ENCODE results near the gene RABGEF1.
"Not testable (repeated sequence)": the region's sequence is repeated elsewhere in the genome, so short reads cannot be mapped to it uniquely, and the experiment has no call there.

Gene RABGEF1

GRCh38 chr7:66740302-66740979, at the start of gene RABGEF1:
Gene RABGEF1 (plus strand): TSS chr7:66740733. CDS start chr7:66771900, 31,167 bp downstream.
- peaks cover 10% of the 10 kb centered on the region for H3K4me1 ChIP-seq (ENCODE audit: low read depth, poor library complexity, severe bottlenecking)
- peak within 1 kb of the TSS; percentile 67 for H3K27ac ChIP-seq
- no peaks in the 10 kb centered on the region for H3K36me3 ChIP-seq (ENCODE audit: insufficient read depth)
- peaks cover 33% of the 10 kb centered on the region; the same call in 1 of the 2 replicates for H3K79me2 ChIP-seq (ENCODE audit: insufficient read depth, low read depth)
- no peak for TF ChIP-seq CTCF (conservative IDR thresholded peaks at IDR 0.05; ENCODE audit: low read depth, low read length)
- H4K20me1 ChIP-seq (ENCODE audit: insufficient read depth) = no peaks in the 10 kb centered on the region
- no peak within 1 kb of the TSS for H3K4me3 ChIP-seq (IDR thresholded peaks at IDR 0.05; ENCODE audit: insufficient read depth, low read depth, low read length)
- peak within 1 kb of the TSS; percentile 60 for H3K9ac ChIP-seq
- peak within 1 kb of the TSS; percentile 89 for H2AFZ ChIP-seq (ENCODE audit: low read depth)
- peak within 1 kb of the TSS; percentile 87 for H3K4me2 ChIP-seq
- H3K27me3 ChIP-seq (ENCODE audit: insufficient read depth, low read depth) = no peaks in the 10 kb centered on the region

GRCh38 chr7:66693331-66693730, 47.2 kb upstream of the RABGEF1 start:
- Histone ChIP-seq H3K4me3 (IDR thresholded peaks at IDR 0.05; ENCODE audit: insufficient read depth, low read depth, low read length) (no peak overlapping the region), H4K20me1 (ENCODE audit: insufficient read depth) (no peaks in the 10 kb centered on the region), H3K27ac (no peak overlapping the region), H3K4me1 (ENCODE audit: low read depth, poor library complexity, severe bottlenecking) (no peaks in the 10 kb centered on the region), H2AFZ (ENCODE audit: low read depth) (no peak overlapping the region), H3K27me3 (ENCODE audit: insufficient read depth, low read depth) (no peaks in the 10 kb centered on the region), H3K9ac (no peak overlapping the region), H3K36me3 (ENCODE audit: insufficient read depth) (no peaks in the 10 kb centered on the region), H3K79me2 (ENCODE audit: insufficient read depth, low read depth) (no peaks in the 10 kb centered on the region), H3K4me2 (no peak overlapping the region)
- TF ChIP-seq CTCF (conservative IDR thresholded peaks at IDR 0.05; ENCODE audit: low read depth, low read length) = no peak

- Histone ChIP-seq H3K36me3 (ENCODE audit: insufficient read depth) (no peaks in the 10 kb centered on the region), H3K4me1 (ENCODE audit: low read depth, poor library complexity, severe bottlenecking) (no peaks in the 10 kb centered on the region), H4K20me1 (ENCODE audit: insufficient read depth) (no peaks in the 10 kb centered on the region), H3K27ac (no peak overlapping the region), H3K79me2 (ENCODE audit: insufficient read depth, low read depth) (no peaks in the 10 kb centered on the region), H2AFZ (ENCODE audit: low read depth) (no peak overlapping the region), H3K4me2 (no peak overlapping the region), H3K27me3 (ENCODE audit: insufficient read depth, low read depth) (no peaks in the 10 kb centered on the region), H3K4me3 (IDR thresholded peaks at IDR 0.05; ENCODE audit: insufficient read depth, low read depth, low read length) (no peak overlapping the region), H3K9ac (no peak overlapping the region)
- no peak for TF ChIP-seq CTCF (conservative IDR thresholded peaks at IDR 0.05; ENCODE audit: low read depth, low read length)
Observed at GRCh38 chr7:66694286-66694685, 46.2 kb upstream of the RABGEF1 start.

- H3K4me2 ChIP-seq; H3K4me1 ChIP-seq (ENCODE audit: low read depth, poor library complexity, severe bottlenecking); H3K9ac ChIP-seq; H3K4me3 ChIP-seq (IDR thresholded peaks at IDR 0.05; ENCODE audit: insufficient read depth, low read depth, low read length); H4K20me1 ChIP-seq (ENCODE audit: insufficient read depth); H3K36me3 ChIP-seq (ENCODE audit: insufficient read depth); H3K27me3 ChIP-seq (ENCODE audit: insufficient read depth, low read depth); H3K79me2 ChIP-seq (ENCODE audit: insufficient read depth, low read depth); H3K27ac ChIP-seq; H2AFZ ChIP-seq (ENCODE audit: low read depth): not testable (repeated sequence)
Observed at GRCh38 chr7:66695417-66695816, 45.1 kb upstream of the RABGEF1 start.

- H3K4me2 ChIP-seq; H3K27ac ChIP-seq; H3K79me2 ChIP-seq (ENCODE audit: insufficient read depth, low read depth); H3K4me1 ChIP-seq (ENCODE audit: low read depth, poor library complexity, severe bottlenecking); H3K36me3 ChIP-seq (ENCODE audit: insufficient read depth); H3K4me3 ChIP-seq (IDR thresholded peaks at IDR 0.05; ENCODE audit: insufficient read depth, low read depth, low read length); H2AFZ ChIP-seq (ENCODE audit: low read depth); H3K27me3 ChIP-seq (ENCODE audit: insufficient read depth, low read depth); H4K20me1 ChIP-seq (ENCODE audit: insufficient read depth); H3K9ac ChIP-seq: not testable (repeated sequence)
Observed at GRCh38 chr7:66696134-66696533, 44.4 kb upstream of the RABGEF1 start.
